Measurements from ENCODE around the gene FAM50A.

DNA sequence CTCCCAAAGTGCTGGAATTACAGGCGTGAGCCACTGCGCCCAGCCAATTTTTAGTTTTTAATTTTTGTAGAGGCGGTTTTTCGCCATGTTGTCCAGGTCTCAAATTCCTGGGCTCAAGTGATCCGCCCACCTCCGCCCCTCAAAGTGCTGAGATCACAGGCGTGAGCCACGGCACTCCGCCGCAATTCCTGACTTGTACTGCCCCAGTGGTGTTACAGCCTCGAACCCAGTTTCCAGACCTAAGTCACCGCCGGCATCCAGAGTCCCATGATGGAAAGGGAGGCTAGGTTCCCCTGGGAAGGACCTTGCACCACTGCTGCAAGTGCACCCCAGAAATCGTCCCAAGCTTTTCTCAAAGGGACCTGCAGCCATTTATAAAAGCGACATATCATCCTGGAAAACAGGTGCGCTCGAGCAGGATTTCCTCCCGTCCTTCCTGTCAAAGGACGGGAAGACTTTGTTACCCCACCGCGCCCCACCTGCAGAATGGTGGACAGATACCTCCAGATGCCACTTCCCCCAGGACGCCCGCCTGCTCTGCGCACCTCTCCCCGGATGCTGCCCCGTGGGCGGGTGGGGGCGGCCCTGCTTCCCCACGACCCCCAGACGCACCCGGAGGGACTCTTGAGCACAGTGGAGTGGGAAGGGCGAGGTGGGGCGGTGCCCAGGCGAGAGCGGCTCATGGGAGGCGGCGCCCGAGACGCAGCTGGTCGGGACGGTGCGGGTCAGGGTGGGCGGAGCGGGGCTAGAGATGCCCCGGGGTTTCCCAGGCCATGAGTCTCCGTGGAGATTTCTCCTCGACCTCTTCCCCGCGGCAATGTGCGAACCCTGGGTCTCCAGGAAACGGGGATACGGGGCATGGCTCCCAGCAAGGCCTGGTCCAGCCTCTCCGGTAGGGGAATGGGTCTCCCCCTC is 46.7 kb upstream of the FAM50A start:
- TF ChIP-seq CTCF (conservative IDR thresholded peaks at IDR 0.05; ENCODE audit: low read depth, low read length) = no peak
- no peak for TF ChIP-seq EZH2phosphoT487 (IDR thresholded peaks at IDR 0.05; ENCODE audit: borderline replicate concordance, low read length)

Data from PC-3 (cell line).